SK-N-MC (cell line): ENCODE results near the gene BCAS1.

ENCODE experiments used
- DNase-seq: peaks from one replicate; pipeline ENCODE4 v3.0.0-alpha.2; 2011; ENCODE audit warnings: low read depth, low spot score
- H3K27ac ChIP-seq: fragments of 200-600 bp; sonication (generic); 2 replicates; pipeline ENCODE4 v1.5.1; 2016; ENCODE audit warnings: mixed run types
- H3K36me3 ChIP-seq: fragments of 200-600 bp; sonication (generic); 2 replicates; pipeline ENCODE4 v1.6.1; 2017; ENCODE audit warnings: antibody characterized with exemption, low read length, mixed read lengths; ENCODE audit not compliant: insufficient read depth
- H3K4me3 ChIP-seq: fragments of 200-600 bp; sonication (generic); 2 replicates; pipeline ENCODE4 v1.5.1; 2016
- H3K9ac ChIP-seq: fragments of 200-600 bp; sonication (generic); 2 replicates; pipeline ENCODE4 v1.8.0; 2017; ENCODE audit warnings: mixed run types, mixed read lengths; ENCODE audit not compliant: insufficient read length
- H3K9me3 ChIP-seq: fragments of 200-600 bp; sonication (generic); 2 replicates; pipeline ENCODE4 v1.6.1; 2017; ENCODE audit warnings: low read depth, mild to moderate bottlenecking, antibody characterized with exemption, low read length, moderate library complexity, mixed read lengths
- EZH2 ChIP-seq: fragments of 200-600 bp; sonication (generic); IDR thresholded peaks from one replicate; pipeline ENCODE4 v1.6.1; 2017; ENCODE audit warnings: antibody characterized with exemption
- FOXP2 ChIP-seq: optimal IDR thresholded peaks from 2 replicates; pipeline ENCODE3; 2011; ENCODE audit warnings: mild to moderate bottlenecking, moderate library complexity; ENCODE audit not compliant: insufficient read depth; ENCODE audit errors: extremely low read length, control extremely low read depth
- POLR2AphosphoS5 ChIP-seq: IDR thresholded peaks from 2 replicates; pipeline ENCODE4 v1.6.1; 2012; ENCODE audit warnings: mild to moderate bottlenecking, low read depth, low read length, borderline replicate concordance

The BCAS1 gene

GRCh38 chr20:54085425-54085824 is 15.0 kb upstream of the BCAS1 start:
- no peak for DNase-seq
- no peaks in the 10 kb centered on the region for H3K36me3 ChIP-seq
- no peak overlapping the region for H3K27ac ChIP-seq
- TF ChIP-seq FOXP2 (no peak), POLR2AphosphoS5 (no peak), EZH2 (no peak)
- H3K4me3 ChIP-seq, result no peak overlapping the region
- no peak overlapping the region for H3K9ac ChIP-seq
- no peaks in the 10 kb centered on the region for H3K9me3 ChIP-seq

GRCh38 chr20:54084727-54085388 is 14.5 kb upstream of the BCAS1 start:
- no peak for TF ChIP-seq POLR2AphosphoS5
- TF ChIP-seq FOXP2, result no peak
- no peak for TF ChIP-seq EZH2
- no peak for DNase-seq

GRCh38 chr20:54084193-54084592 is 13.8 kb upstream of the BCAS1 start:
- H3K9me3 ChIP-seq, result no peaks in the 10 kb centered on the region
- H3K27ac ChIP-seq, result no peak overlapping the region
- no peak for TF ChIP-seq POLR2AphosphoS5
- no peak for TF ChIP-seq EZH2
- no peak for TF ChIP-seq FOXP2
- H3K36me3 ChIP-seq, result no peaks in the 10 kb centered on the region
- DNase-seq, result no peak
- no peak overlapping the region for H3K4me3 ChIP-seq
- no peak overlapping the region for H3K9ac ChIP-seq

More at GRCh38 chr20:54084727-54085388, 14.5 kb upstream of the BCAS1 start:
- no peak overlapping the region for H3K9ac ChIP-seq
- H3K27ac ChIP-seq, result no peak overlapping the region
- no peaks in the 10 kb centered on the region for H3K36me3 ChIP-seq
- H3K4me3 ChIP-seq, result no peak overlapping the region
- no peaks in the 10 kb centered on the region for H3K9me3 ChIP-seq

GRCh38 chr20:54083459-54083858 is 13.1 kb upstream of the BCAS1 start:
- no peak for DNase-seq
- Histone ChIP-seq H3K9ac (no peak overlapping the region), H3K27ac (no peak overlapping the region), H3K4me3 (no peak overlapping the region), H3K9me3 (no peaks in the 10 kb centered on the region), H3K36me3 (no peaks in the 10 kb centered on the region)
- TF ChIP-seq POLR2AphosphoS5 (no peak), FOXP2 (no peak)

- Histone ChIP-seq H3K4me3 (no peak overlapping the region), H3K9ac (no peak overlapping the region), H3K27ac (no peak overlapping the region), H3K9me3 (no peaks in the 10 kb centered on the region), H3K36me3 (no peaks in the 10 kb centered on the region)
- DNase-seq, result no peak
- TF ChIP-seq FOXP2 (no peak), EZH2 (no peak), POLR2AphosphoS5 (no peak)
Measured at GRCh38 chr20:54082100-54082499, 11.7 kb upstream of the BCAS1 start.

- no peaks in the 10 kb centered on the region for H3K9me3 ChIP-seq
- TF ChIP-seq POLR2AphosphoS5, result no peak
- no peak for TF ChIP-seq EZH2
- TF ChIP-seq FOXP2, result no peak
- no peak overlapping the region for H3K9ac ChIP-seq
- no peak for DNase-seq
- no peaks in the 10 kb centered on the region for H3K36me3 ChIP-seq
- H3K27ac ChIP-seq, result peak overlapping the region; percentile 53
- no peak overlapping the region for H3K4me3 ChIP-seq
Measured at GRCh38 chr20:54079652-54080051, 9.3 kb upstream of the BCAS1 start.

- Histone ChIP-seq H3K27ac (no peak overlapping the region), H3K9me3 (no peaks in the 10 kb centered on the region), H3K4me3 (no peak overlapping the region), H3K9ac (no peak overlapping the region), H3K36me3 (no peaks in the 10 kb centered on the region)
- TF ChIP-seq POLR2AphosphoS5 (no peak), EZH2 (no peak), FOXP2 (no peak)
- no peak for DNase-seq
Measured at GRCh38 chr20:54078296-54078984, 8.0 kb upstream of the BCAS1 start.

- Histone ChIP-seq H3K27ac (no peak overlapping the region), H3K9me3 (no peaks in the 10 kb centered on the region), H3K36me3 (no peaks in the 10 kb centered on the region), H3K9ac (no peak overlapping the region), H3K4me3 (no peak overlapping the region)
- TF ChIP-seq FOXP2, result no peak
- no peak for TF ChIP-seq POLR2AphosphoS5
- TF ChIP-seq EZH2, result no peak
- no peak for DNase-seq
Measured at GRCh38 chr20:54076259-54076658, 5.9 kb upstream of the BCAS1 start.
